Keratinocyte (primary cell): Measurements from ENCODE around the gene SLC2A4RG. TPM values are rescaled to one million over a fixed set of nuclear protein-coding genes. Genes with fewer than 3 reads are reported as not detected.
"Not testable (repeated sequence)": the region's sequence is repeated elsewhere in the genome, so short reads cannot be mapped to it uniquely, and the experiment has no call there.

Source experiments
- DNase-seq: peaks from one replicate; pipeline ENCODE4 v3.0.0-alpha.2; 2011; ENCODE audit warnings: low read depth, missing footprints, low spot score
- FAIRE-seq: peaks from 2 replicates; lab custom pipeline; 2011; peaks lifted over from hg19 to GRCh38; lab: Jason Lieb, UNC
- H2AFZ ChIP-seq: 2 replicates; pipeline ENCODE4 v1.6.0; 2012; ENCODE audit warnings: low read length, control low read depth, inconsistent platforms; ENCODE audit not compliant: control insufficient read depth
- H3K27ac ChIP-seq: 2 replicates; pipeline ENCODE4 v1.5.1; 2011; ENCODE audit warnings: low read length; ENCODE audit not compliant: control insufficient read depth, insufficient read depth
- H3K27me3 ChIP-seq: 3 replicates; pipeline ENCODE4 v1.6.0; 2011; ENCODE audit warnings: low read length; ENCODE audit not compliant: control insufficient read depth, insufficient read depth; ENCODE audit errors: extremely low read depth
- H3K36me3 ChIP-seq, 2 experiments: 2 replicates in 1 of 2; 3 replicates in 1 of 2; pipeline ENCODE4 v1.5.1; 2011; ENCODE audit warnings: low read length in 2 of 2, mild to moderate bottlenecking in 1 of 2; ENCODE audit not compliant: control insufficient read depth in 2 of 2, insufficient read depth in 2 of 2; ENCODE audit errors: extremely low read depth in 1 of 2
- H3K4me1 ChIP-seq: 3 replicates; pipeline ENCODE4 v1.5.1; 2011; ENCODE audit warnings: low read length; ENCODE audit not compliant: control insufficient read depth, insufficient read depth; ENCODE audit errors: extremely low read depth
- H3K4me2 ChIP-seq: 3 replicates; pipeline ENCODE4 v1.6.0; 2011; ENCODE audit warnings: low read depth, low read length; ENCODE audit not compliant: control insufficient read depth, insufficient read depth; ENCODE audit errors: extremely low read depth
- H3K4me3 ChIP-seq, 3 experiments: fragments of 200-600 bp in 1 of 3; sonication (generic) in 1 of 3; 2 replicates in 2 of 3; 3 replicates in 1 of 3; pipeline ENCODE4 v1.5.1; 2011 to 2016; ENCODE audit warnings: low read length in 3 of 3, mild to moderate bottlenecking in 3 of 3, control low read depth in 2 of 3, inconsistent platforms in 1 of 3, low read depth in 1 of 3, mixed read lengths in 1 of 3, mixed run types in 1 of 3, moderate library complexity in 1 of 3; ENCODE audit not compliant: control insufficient read depth in 2 of 3, insufficient read depth in 2 of 3; ENCODE audit errors: extremely low read depth in 1 of 3
- H3K79me2 ChIP-seq: 2 replicates; pipeline ENCODE4 v1.6.0; 2012; ENCODE audit warnings: low read length; ENCODE audit not compliant: control insufficient read depth, insufficient read depth
- H3K9ac ChIP-seq: 3 replicates; pipeline ENCODE4 v1.6.0; 2011; ENCODE audit warnings: low read length; ENCODE audit not compliant: control insufficient read depth, insufficient read depth; ENCODE audit errors: extremely low read depth
- H3K9me1 ChIP-seq: 3 replicates; pipeline ENCODE4 v1.6.0; 2011; ENCODE audit warnings: low read length; ENCODE audit not compliant: control insufficient read depth, insufficient read depth; ENCODE audit errors: extremely low read depth
- H3K9me3 ChIP-seq: 2 replicates; pipeline ENCODE4 v1.5.1; 2012; ENCODE audit warnings: low read depth, low read length; ENCODE audit not compliant: control insufficient read depth
- H4K20me1 ChIP-seq: 3 replicates; pipeline ENCODE4 v1.6.0; 2011; ENCODE audit warnings: low read length; ENCODE audit not compliant: control insufficient read depth, insufficient read depth; ENCODE audit errors: extremely low read depth
- CTCF ChIP-seq, 3 experiments: IDR thresholded peaks in 1 of 3; conservative IDR thresholded peaks in 1 of 3; optimal IDR thresholded peaks in 1 of 3; 2 replicates in 2 of 3; 3 replicates in 1 of 3; pipeline versions ENCODE3 to v1.5.1; 2011; ENCODE audit warnings: low read length in 3 of 3, mild to moderate bottlenecking in 3 of 3, moderate library complexity in 2 of 3, control low read depth in 1 of 3, inconsistent platforms in 1 of 3; ENCODE audit not compliant: insufficient read depth in 2 of 3; ENCODE audit errors: extremely low read depth in 1 of 3
- EZH2 ChIP-seq: IDR thresholded peaks from one replicate; pipeline ENCODE4 v1.6.1; 2012; ENCODE audit warnings: inconsistent platforms, mild to moderate bottlenecking, low read length, moderate library complexity
- dilution Hi-C: fragments of 300-500 bp; cut with MboI; formaldehyde crosslinking; loops from one replicate; pipeline ENCODE4 v1.7.0; 2020; ENCODE audit warnings: low sequenced_read_pairs; ENCODE audit not compliant: extremely low pct_ligation_motif_present
- polyA plus RNA-seq, 5 experiments: library from polyadenylated mRNA; depleted of rRNA in 3 of 5; stranded (reverse) in 3 of 5; stranded (forward) in 1 of 5; unstranded in 1 of 5; fragments of >200 nt; gene quantifications; 1 replicate in 1 of 5; 2 replicates in 3 of 5; 3 replicates in 1 of 5; pipeline versions ENCODE4 v1.2.1 to v1.2.3, GENCODE V29; 2011 to 2012; ENCODE audit warnings: missing spikeins in 2 of 5, low read depth in 1 of 5, low replicate concordance in 1 of 5

The SLC2A4RG gene
- polyA plus RNA-seq, 1 donor (not counting 4 experiments of a cell fraction or from before 2014, with no cell fraction given), result 23.5 TPM

DNA sequence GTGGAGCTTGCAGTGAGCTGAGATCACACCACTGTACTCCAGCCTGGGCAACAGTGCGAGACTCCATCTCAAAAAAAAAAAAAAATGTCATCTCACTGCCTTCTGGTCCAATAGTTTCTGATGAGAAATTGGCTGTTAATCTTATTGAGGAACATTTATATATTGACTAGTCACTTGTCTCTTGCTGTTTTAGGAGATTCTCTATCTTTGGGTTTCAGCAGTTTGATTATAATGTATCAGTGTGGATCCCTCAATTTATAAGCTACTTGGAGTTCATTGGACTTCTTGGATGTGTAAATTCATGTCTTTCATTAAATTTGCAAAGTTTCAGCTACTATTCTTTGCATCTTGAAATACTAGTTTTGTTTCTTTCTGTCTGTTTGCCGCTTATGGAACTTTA, 20.6 kb upstream of the SLC2A4RG start:
- no peak overlapping the region for H3K4me2 ChIP-seq
- no peak overlapping the region for H3K9ac ChIP-seq
- H3K4me1 ChIP-seq, result no peaks in the 10 kb centered on the region
- no peak overlapping the region for H3K4me3 ChIP-seq
- no peak overlapping the region for H3K27ac ChIP-seq
- no peaks in the 10 kb centered on the region for H3K9me1 ChIP-seq
- H3K36me3 ChIP-seq, result peaks cover 6 to 10% of the 10 kb centered on the region in 2 experiments
- H3K27me3 ChIP-seq, result no peaks in the 10 kb centered on the region
- H3K79me2 ChIP-seq, result peaks cover 59% of the 10 kb centered on the region
- H4K20me1 ChIP-seq, result peaks cover 4% of the 10 kb centered on the region
- dilution Hi-C loops, result no loop called here
- H2AFZ ChIP-seq, result no peak overlapping the region
- DNase-seq (no peak), FAIRE-seq (no peak)
- H3K9me3 ChIP-seq, result no peaks in the 10 kb centered on the region
- TF ChIP-seq EZH2, result no peak
- TF ChIP-seq CTCF (optimal IDR thresholded peaks at IDR 0.05 in 1 of 3, IDR thresholded peaks at IDR 0.05 in 1 of 3, conservative IDR thresholded peaks at IDR 0.05 in 1 of 3; ENCODE audit: extremely low read depth in 1 of 3, insufficient read depth in 2 of 3, low read length in 3 of 3), result no peak

- H3K27ac ChIP-seq, H3K4me3 ChIP-seq, dilution Hi-C loops, H3K9ac ChIP-seq, DNase-seq, H3K36me3 ChIP-seq, H3K4me2 ChIP-seq, H3K9me1 ChIP-seq, H4K20me1 ChIP-seq, H3K4me1 ChIP-seq, H3K27me3 ChIP-seq, FAIRE-seq, H2AFZ ChIP-seq, H3K9me3 ChIP-seq: not testable (repeated sequence)
- H3K79me2 ChIP-seq, result peaks cover 32% of the 10 kb centered on the region
These were observed 16.5 kb upstream of the SLC2A4RG start for GRCh38 chr20:63722967-63723622.

DNA sequence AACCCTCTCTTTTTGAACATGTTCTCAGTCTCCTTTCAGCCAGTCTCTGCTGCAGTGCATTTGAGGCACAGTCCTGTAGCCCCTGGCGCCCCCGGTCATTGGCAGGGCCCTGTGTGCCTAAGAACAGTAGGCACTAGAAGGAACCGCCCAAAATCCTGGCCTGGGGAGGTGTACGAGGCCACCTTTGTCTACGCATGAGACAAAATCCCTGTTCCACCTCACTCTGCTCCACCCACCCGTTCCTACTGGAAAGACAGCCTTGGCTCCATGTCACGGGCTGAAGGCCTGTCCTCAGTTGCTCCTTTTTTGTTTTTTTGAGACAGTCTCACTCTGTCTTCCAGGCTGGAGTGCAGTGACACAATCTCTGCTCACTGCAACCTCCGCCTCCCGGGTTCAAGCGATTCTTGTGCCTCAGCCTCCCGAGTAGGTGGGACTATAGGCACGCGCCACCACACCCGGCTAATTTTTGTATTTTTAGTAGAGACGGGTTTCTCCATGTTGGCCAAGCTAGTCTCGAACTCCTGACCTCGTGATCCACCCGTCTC, 9.3 kb upstream of the SLC2A4RG start:
- H3K27me3 ChIP-seq, H2AFZ ChIP-seq, FAIRE-seq, H3K9me3 ChIP-seq, H3K4me3 ChIP-seq, H3K27ac ChIP-seq, DNase-seq, dilution Hi-C loops, H4K20me1 ChIP-seq, H3K4me2 ChIP-seq, H3K9me1 ChIP-seq, H3K9ac ChIP-seq, H3K4me1 ChIP-seq: not testable (repeated sequence)
- H3K79me2 ChIP-seq, result peaks cover 26% of the 10 kb centered on the region
- H3K36me3 ChIP-seq, result peaks cover 12 to 26% of the 10 kb centered on the region in 2 experiments
